Hepatocyte (in vitro differentiated cells): ENCODE measurements around the gene OLFML1. TPM values are rescaled to one million over a fixed set of nuclear protein-coding genes. Genes with fewer than 3 reads are reported as not detected.

ENCODE experiments used
- DNase-seq: peaks from one replicate; pipeline ENCODE4 v3.0.0-alpha.2; 2016; ENCODE audit warnings: low spot score
- H2AFZ ChIP-seq: fragments of 200-600 bp; sonication (generic); 2 replicates; pipeline ENCODE4 v1.6.0; 2016; ENCODE audit warnings: antibody characterized with exemption, mild to moderate bottlenecking
- H3K27ac ChIP-seq: fragments of 200-600 bp; sonication (generic); 2 replicates; pipeline ENCODE4 v1.5.1; 2016; ENCODE audit warnings: mild to moderate bottlenecking
- H3K27me3 ChIP-seq: fragments of 200-600 bp; sonication (generic); 2 replicates; pipeline ENCODE4 v1.6.1; 2016
- H3K36me3 ChIP-seq: fragments of 200-600 bp; sonication (generic); replicated peaks from 2 replicates; pipeline ENCODE4 v1.5.1; 2016; ENCODE audit warnings: low read depth; ENCODE audit not compliant: insufficient read depth
- H3K4me1 ChIP-seq: fragments of 200-600 bp; sonication (generic); 2 replicates; pipeline ENCODE4 v1.5.1; 2016; ENCODE audit warnings: mild to moderate bottlenecking, moderate library complexity; ENCODE audit not compliant: insufficient read depth
- H3K4me2 ChIP-seq: fragments of 200-600 bp; sonication (generic); 2 replicates; pipeline ENCODE4 v1.6.0; 2016
- H3K4me3 ChIP-seq: fragments of 200-600 bp; sonication (generic); 2 replicates; pipeline ENCODE4 v1.5.1; 2016; ENCODE audit warnings: mild to moderate bottlenecking
- H3K79me2 ChIP-seq: fragments of 200-600 bp; sonication (generic); 2 replicates; pipeline ENCODE4 v1.6.0; 2017; ENCODE audit warnings: mild to moderate bottlenecking
- H3K9me2 ChIP-seq: fragments of 200-600 bp; sonication (generic); replicated peaks from 2 replicates; pipeline ENCODE4 v1.6.0; 2017; ENCODE audit warnings: mild to moderate bottlenecking; ENCODE audit not compliant: insufficient read depth
- H3K9me3 ChIP-seq: fragments of 200-600 bp; sonication (generic); 2 replicates; pipeline ENCODE4 v1.5.1; 2016; ENCODE audit warnings: low read depth, mild to moderate bottlenecking
- H4K20me1 ChIP-seq: fragments of 200-600 bp; sonication (generic); 2 replicates; pipeline ENCODE4 v1.6.0; 2016; ENCODE audit warnings: mild to moderate bottlenecking; ENCODE audit not compliant: insufficient read depth, poor library complexity, severe bottlenecking
- EZH2 ChIP-seq: fragments of 200-600 bp; sonication (generic); IDR thresholded peaks from 2 replicates; pipeline ENCODE4 v1.6.1; 2016; ENCODE audit warnings: antibody characterized with exemption, mild to moderate bottlenecking, borderline replicate concordance
- EZH2phosphoT487 ChIP-seq: fragments of 200-600 bp; sonication (generic); IDR thresholded peaks from one replicate; pipeline ENCODE4 v1.6.1; 2018; ENCODE audit warnings: antibody characterized with exemption, mild to moderate bottlenecking, low read depth, moderate library complexity; ENCODE audit not compliant: unreplicated experiment, severe bottlenecking
- WGBS: methylation state at CpG from one replicate; pipeline ENCODE4 v1.1.6; 2016; ENCODE audit warnings: low lambda C conversion rate; ENCODE audit errors: missing lambda C conversion rate; 5-methylcytosine and 5-hydroxymethylcytosine counted together
- polyA plus RNA-seq: library from polyadenylated mRNA; unstranded; fragments of >200 nt; fragmentation: Nextera tagmentation; extraction: Ambion mirVana; gene quantifications from 2 replicates; pipeline ENCODE4 v1.2.1, GENCODE V29; 2016
- total RNA-seq: library from RNA; depleted of rRNA; stranded (reverse); fragments of >200 nt; gene quantifications from 2 replicates; pipeline ENCODE4 v1.2.3, GENCODE V29; 2014
- TF ChIP-seq, protein P1 (sequence below): fragments of 200-600 bp; sonication (generic); IDR thresholded peaks from 2 replicates; pipeline ENCODE4 v1.5.1; 2016; ENCODE audit warnings: antibody characterized with exemption, mild to moderate bottlenecking; ENCODE audit not compliant: poor library complexity

OLFML1 gene
- total and polyA plus RNA-seq, 2 experiments from 2014 or later = 9.3 to 10.9 TPM

DNA sequence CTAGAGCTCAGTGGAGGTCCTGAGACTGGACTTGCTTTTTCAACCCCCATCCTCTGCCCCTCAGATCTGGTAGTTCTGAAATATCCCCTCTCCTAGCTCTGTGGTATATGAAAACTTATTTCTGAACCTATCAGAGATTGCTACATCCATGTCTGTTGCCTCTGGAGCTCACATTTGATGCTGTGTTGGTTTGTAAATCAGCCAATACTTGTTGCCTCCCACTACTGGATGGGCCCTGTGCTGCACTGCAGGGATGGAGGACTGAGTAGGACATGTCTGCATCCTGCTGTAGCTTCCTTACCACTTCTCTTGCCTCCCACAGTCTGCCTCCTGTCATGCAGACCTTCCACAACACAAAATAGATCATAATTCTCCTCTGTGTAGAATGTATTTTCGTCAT is 5.2 kb downstream of the OLFML1 start:
- DNase-seq = no peak
- peaks cover 6% of the 10 kb centered on the region for H3K79me2 ChIP-seq
- no peaks in the 10 kb centered on the region for H3K27me3 ChIP-seq
- H3K4me3 ChIP-seq = no peak overlapping the region
- H3K36me3 ChIP-seq = no peaks in the 10 kb centered on the region
- no peak overlapping the region for H3K4me2 ChIP-seq
- no peaks in the 10 kb centered on the region for H4K20me1 ChIP-seq
- TF ChIP-seq, protein P1, sequence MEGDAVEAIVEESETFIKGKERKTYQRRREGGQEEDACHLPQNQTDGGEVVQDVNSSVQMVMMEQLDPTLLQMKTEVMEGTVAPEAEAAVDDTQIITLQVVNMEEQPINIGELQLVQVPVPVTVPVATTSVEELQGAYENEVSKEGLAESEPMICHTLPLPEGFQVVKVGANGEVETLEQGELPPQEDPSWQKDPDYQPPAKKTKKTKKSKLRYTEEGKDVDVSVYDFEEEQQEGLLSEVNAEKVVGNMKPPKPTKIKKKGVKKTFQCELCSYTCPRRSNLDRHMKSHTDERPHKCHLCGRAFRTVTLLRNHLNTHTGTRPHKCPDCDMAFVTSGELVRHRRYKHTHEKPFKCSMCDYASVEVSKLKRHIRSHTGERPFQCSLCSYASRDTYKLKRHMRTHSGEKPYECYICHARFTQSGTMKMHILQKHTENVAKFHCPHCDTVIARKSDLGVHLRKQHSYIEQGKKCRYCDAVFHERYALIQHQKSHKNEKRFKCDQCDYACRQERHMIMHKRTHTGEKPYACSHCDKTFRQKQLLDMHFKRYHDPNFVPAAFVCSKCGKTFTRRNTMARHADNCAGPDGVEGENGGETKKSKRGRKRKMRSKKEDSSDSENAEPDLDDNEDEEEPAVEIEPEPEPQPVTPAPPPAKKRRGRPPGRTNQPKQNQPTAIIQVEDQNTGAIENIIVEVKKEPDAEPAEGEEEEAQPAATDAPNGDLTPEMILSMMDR = no peak
- TF ChIP-seq EZH2phosphoT487 (no peak), EZH2 (no peak)
- peaks cover 17% of the 10 kb centered on the region for H3K4me1 ChIP-seq
- H3K9me2 ChIP-seq = no peaks in the 10 kb centered on the region
- H2AFZ ChIP-seq = no peak overlapping the region
- no peaks in the 10 kb centered on the region for H3K9me3 ChIP-seq
- 91% methylated on average over 1 of the region's 1 CpG for WGBS
- no peak overlapping the region for H3K27ac ChIP-seq

- Histone ChIP-seq H3K9me2 (no peaks in the 10 kb centered on the region), H2AFZ (no peak overlapping the region), H3K4me3 (no peak overlapping the region), H3K9me3 (no peaks in the 10 kb centered on the region), H3K4me2 (no peak overlapping the region), H3K79me2 (peaks cover 4% of the 10 kb centered on the region), H4K20me1 (no peaks in the 10 kb centered on the region), H3K36me3 (no peaks in the 10 kb centered on the region), H3K4me1 (peaks cover 17% of the 10 kb centered on the region), H3K27me3 (no peaks in the 10 kb centered on the region), H3K27ac (no peak overlapping the region)
- DNase-seq = no peak
- WGBS = 90% methylated on average over 1 of the region's 1 CpG
- no peak for TF ChIP-seq EZH2
Observed at GRCh38 chr11:7492253-7492652, 6.9 kb downstream of the OLFML1 start.

DNA sequence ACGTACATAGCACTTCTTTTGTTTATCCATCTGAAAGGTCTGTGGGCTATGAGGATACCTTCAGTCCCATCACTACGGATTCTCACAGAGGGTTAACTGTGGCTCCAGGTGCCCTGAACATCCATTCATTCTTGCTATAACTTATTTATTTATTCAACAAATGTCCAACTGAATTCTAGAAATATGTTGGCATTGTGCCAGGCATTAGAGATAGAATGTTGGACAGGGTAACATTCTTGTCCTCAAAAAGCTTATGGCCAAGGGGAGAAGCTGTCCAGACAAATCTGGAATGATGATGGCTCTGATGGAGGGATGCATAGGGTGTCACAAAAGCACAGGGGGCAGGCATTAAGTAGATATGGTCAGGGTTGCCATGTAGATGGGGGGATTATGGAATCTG is 8.4 kb downstream of the OLFML1 start:
- H3K79me2 ChIP-seq = no peaks in the 10 kb centered on the region
- H3K9me3 ChIP-seq = no peaks in the 10 kb centered on the region
- no peak overlapping the region for H3K4me3 ChIP-seq
- no peak overlapping the region for H2AFZ ChIP-seq
- TF ChIP-seq, protein P1 = no peak
- TF ChIP-seq EZH2phosphoT487 (no peak), EZH2 (no peak)
- H3K27ac ChIP-seq = no peak overlapping the region
- no peaks in the 10 kb centered on the region for H3K27me3 ChIP-seq
- H3K4me1 ChIP-seq = peaks cover 17% of the 10 kb centered on the region
- H3K36me3 ChIP-seq = no peaks in the 10 kb centered on the region
- no peak for DNase-seq
- WGBS = 91% methylated on average over 2 of the region's 2 CpGs
- H3K4me2 ChIP-seq = no peak overlapping the region
- no peaks in the 10 kb centered on the region for H4K20me1 ChIP-seq
- H3K9me2 ChIP-seq = no peaks in the 10 kb centered on the region

- Histone ChIP-seq H3K36me3 (no peaks in the 10 kb centered on the region), H4K20me1 (no peaks in the 10 kb centered on the region), H3K27ac (no peak overlapping the region), H3K9me3 (no peaks in the 10 kb centered on the region), H3K79me2 (no peaks in the 10 kb centered on the region), H3K9me2 (no peaks in the 10 kb centered on the region), H3K27me3 (no peaks in the 10 kb centered on the region), H3K4me2 (peak overlapping the region; percentile 16), H3K4me3 (no peak overlapping the region), H2AFZ (no peak overlapping the region), H3K4me1 (peaks cover 17% of the 10 kb centered on the region)
- DNase-seq = no peak
- no peak for TF ChIP-seq EZH2phosphoT487
- TF ChIP-seq EZH2 = no peak
- TF ChIP-seq, protein P1 = no peak
- WGBS = 63% methylated on average over 5 of the region's 5 CpGs
Observed at GRCh38 chr11:7494086-7494745, 8.9 kb downstream of the OLFML1 start.
